ENCODE data around the gene POLR2E. TPM values are rescaled to one million over a fixed set of nuclear protein-coding genes. Genes with fewer than 3 reads are reported as not detected.

Gene POLR2E
- total and polyA plus RNA-seq, 2 experiments from 2014 or later = 257 to 286 TPM

DNA sequence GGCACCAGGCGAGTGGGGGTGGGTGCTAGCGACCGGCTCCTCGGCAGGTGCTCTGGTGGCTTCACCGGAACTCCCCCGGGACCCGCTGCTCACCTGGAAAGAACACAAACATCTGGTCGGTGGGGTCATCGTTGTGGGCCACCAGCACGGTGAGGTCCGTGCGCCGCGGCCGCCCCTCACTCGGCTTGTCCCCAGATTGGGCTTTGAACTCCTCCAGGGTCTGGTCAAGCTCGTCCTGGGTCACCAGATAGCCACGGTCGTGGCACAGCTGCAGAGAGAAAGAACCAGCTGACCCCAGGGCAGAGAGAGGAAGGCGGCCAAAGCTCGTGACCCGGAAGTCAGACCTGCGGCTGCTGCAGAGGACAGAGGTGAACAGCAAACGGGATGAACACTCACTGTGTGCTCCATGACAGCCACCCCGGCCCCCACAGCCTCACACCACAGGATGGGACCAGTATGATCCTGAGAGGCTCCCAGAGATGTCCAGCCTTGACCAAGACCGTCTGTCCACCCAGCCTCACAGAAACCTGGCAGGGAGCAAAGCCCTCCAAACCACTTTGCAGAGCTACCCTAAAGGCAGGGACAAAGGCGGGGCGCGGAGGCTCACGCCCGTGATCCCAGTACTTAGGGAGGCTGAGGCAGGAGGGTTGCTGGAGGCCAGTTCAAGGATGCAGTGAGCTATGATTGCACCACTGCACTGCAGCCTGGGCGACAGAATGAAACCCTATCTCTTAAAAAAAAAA, 1.2 kb downstream of the POLR2E start:
- Mint-ChIP-seq H3K4me3 (peak overlapping the region; percentile 89), H3K9me3 (no peaks in the 10 kb centered on the region)

More for the DNA sequence above, 1.2 kb downstream of the POLR2E start:
- H3K27me3 ChIP-seq (ENCODE audit: insufficient read depth) = no peaks in the 10 kb centered on the region
- H2AFZ ChIP-seq = no peak overlapping the region
- no peak overlapping the region for H3K27ac ChIP-seq (ENCODE audit: low read depth)
- no peaks in the 10 kb centered on the region for H3K9me2 ChIP-seq (ENCODE audit: insufficient read depth)
- Mint-ChIP-seq H3K36me3 (ENCODE audit: low read depth) (peaks cover 23% of the 10 kb centered on the region), H3K27ac (peak overlapping the region; percentile 88; the same call in 1 of the 2 replicates), H3K4me1 (peaks cover 10% of the 10 kb centered on the region), H3K27me3 (ENCODE audit: insufficient read depth, low read depth, poor library complexity) (peaks cover 17% of the 10 kb centered on the region)
- 0 out of 2 replicates have a peak, but pooled peaks cover 9% of the 10 kb centered on the region for H3K36me3 ChIP-seq (ENCODE audit: insufficient read depth)
- H3K4me3 ChIP-seq = peak overlapping the region; percentile 91
- no peaks in the 10 kb centered on the region; the same call in 1 of the 2 replicates for H3K4me1 ChIP-seq (ENCODE audit: insufficient read depth)
- H3F3A ChIP-seq (replicated peaks; ENCODE audit: low read depth) = 0 out of 2 replicates have a peak, but pooled peaks cover 5% of the 10 kb centered on the region
- DNase-seq (ENCODE audit: low spot score) = no peak
- ATAC-seq = no peak
- TF ChIP-seq POLR2AphosphoS5 (IDR thresholded peaks at IDR 0.05; ENCODE audit: low read depth) = no peak
- TF ChIP-seq, protein P1, sequence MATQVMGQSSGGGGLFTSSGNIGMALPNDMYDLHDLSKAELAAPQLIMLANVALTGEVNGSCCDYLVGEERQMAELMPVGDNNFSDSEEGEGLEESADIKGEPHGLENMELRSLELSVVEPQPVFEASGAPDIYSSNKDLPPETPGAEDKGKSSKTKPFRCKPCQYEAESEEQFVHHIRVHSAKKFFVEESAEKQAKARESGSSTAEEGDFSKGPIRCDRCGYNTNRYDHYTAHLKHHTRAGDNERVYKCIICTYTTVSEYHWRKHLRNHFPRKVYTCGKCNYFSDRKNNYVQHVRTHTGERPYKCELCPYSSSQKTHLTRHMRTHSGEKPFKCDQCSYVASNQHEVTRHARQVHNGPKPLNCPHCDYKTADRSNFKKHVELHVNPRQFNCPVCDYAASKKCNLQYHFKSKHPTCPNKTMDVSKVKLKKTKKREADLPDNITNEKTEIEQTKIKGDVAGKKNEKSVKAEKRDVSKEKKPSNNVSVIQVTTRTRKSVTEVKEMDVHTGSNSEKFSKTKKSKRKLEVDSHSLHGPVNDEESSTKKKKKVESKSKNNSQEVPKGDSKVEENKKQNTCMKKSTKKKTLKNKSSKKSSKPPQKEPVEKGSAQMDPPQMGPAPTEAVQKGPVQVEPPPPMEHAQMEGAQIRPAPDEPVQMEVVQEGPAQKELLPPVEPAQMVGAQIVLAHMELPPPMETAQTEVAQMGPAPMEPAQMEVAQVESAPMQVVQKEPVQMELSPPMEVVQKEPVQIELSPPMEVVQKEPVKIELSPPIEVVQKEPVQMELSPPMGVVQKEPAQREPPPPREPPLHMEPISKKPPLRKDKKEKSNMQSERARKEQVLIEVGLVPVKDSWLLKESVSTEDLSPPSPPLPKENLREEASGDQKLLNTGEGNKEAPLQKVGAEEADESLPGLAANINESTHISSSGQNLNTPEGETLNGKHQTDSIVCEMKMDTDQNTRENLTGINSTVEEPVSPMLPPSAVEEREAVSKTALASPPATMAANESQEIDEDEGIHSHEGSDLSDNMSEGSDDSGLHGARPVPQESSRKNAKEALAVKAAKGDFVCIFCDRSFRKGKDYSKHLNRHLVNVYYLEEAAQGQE (IDR thresholded peaks at IDR 0.05; ENCODE audit: unreplicated experiment) = no peak
- no peak for TF ChIP-seq CREB1 (CRISPR knock-in tag; IDR thresholded peaks at IDR 0.05; ENCODE audit: low read depth)
- TF ChIP-seq, protein P2, sequence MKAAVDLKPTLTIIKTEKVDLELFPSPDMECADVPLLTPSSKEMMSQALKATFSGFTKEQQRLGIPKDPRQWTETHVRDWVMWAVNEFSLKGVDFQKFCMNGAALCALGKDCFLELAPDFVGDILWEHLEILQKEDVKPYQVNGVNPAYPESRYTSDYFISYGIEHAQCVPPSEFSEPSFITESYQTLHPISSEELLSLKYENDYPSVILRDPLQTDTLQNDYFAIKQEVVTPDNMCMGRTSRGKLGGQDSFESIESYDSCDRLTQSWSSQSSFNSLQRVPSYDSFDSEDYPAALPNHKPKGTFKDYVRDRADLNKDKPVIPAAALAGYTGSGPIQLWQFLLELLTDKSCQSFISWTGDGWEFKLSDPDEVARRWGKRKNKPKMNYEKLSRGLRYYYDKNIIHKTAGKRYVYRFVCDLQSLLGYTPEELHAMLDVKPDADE (IDR thresholded peaks at IDR 0.05) = no peak
- TF ChIP-seq NANOG (IDR thresholded peaks at IDR 0.05; ENCODE audit: borderline replicate concordance) = no peak
- TF ChIP-seq STAT1 (IDR thresholded peaks at IDR 0.05; ENCODE audit: unreplicated experiment) = no peak
- no peak for TF ChIP-seq ZNF331 (CRISPR knock-in tag; IDR thresholded peaks at IDR 0.05; ENCODE audit: low read depth)
- TF ChIP-seq JUNB (IDR thresholded peaks at IDR 0.05; ENCODE audit: unreplicated experiment) = no peak
- TF ChIP-seq, protein P3, sequence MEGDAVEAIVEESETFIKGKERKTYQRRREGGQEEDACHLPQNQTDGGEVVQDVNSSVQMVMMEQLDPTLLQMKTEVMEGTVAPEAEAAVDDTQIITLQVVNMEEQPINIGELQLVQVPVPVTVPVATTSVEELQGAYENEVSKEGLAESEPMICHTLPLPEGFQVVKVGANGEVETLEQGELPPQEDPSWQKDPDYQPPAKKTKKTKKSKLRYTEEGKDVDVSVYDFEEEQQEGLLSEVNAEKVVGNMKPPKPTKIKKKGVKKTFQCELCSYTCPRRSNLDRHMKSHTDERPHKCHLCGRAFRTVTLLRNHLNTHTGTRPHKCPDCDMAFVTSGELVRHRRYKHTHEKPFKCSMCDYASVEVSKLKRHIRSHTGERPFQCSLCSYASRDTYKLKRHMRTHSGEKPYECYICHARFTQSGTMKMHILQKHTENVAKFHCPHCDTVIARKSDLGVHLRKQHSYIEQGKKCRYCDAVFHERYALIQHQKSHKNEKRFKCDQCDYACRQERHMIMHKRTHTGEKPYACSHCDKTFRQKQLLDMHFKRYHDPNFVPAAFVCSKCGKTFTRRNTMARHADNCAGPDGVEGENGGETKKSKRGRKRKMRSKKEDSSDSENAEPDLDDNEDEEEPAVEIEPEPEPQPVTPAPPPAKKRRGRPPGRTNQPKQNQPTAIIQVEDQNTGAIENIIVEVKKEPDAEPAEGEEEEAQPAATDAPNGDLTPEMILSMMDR (conservative IDR thresholded peaks at IDR 0.05; ENCODE audit: low read depth in 2 of 2) = no peak
- TF ChIP-seq, protein P4, sequence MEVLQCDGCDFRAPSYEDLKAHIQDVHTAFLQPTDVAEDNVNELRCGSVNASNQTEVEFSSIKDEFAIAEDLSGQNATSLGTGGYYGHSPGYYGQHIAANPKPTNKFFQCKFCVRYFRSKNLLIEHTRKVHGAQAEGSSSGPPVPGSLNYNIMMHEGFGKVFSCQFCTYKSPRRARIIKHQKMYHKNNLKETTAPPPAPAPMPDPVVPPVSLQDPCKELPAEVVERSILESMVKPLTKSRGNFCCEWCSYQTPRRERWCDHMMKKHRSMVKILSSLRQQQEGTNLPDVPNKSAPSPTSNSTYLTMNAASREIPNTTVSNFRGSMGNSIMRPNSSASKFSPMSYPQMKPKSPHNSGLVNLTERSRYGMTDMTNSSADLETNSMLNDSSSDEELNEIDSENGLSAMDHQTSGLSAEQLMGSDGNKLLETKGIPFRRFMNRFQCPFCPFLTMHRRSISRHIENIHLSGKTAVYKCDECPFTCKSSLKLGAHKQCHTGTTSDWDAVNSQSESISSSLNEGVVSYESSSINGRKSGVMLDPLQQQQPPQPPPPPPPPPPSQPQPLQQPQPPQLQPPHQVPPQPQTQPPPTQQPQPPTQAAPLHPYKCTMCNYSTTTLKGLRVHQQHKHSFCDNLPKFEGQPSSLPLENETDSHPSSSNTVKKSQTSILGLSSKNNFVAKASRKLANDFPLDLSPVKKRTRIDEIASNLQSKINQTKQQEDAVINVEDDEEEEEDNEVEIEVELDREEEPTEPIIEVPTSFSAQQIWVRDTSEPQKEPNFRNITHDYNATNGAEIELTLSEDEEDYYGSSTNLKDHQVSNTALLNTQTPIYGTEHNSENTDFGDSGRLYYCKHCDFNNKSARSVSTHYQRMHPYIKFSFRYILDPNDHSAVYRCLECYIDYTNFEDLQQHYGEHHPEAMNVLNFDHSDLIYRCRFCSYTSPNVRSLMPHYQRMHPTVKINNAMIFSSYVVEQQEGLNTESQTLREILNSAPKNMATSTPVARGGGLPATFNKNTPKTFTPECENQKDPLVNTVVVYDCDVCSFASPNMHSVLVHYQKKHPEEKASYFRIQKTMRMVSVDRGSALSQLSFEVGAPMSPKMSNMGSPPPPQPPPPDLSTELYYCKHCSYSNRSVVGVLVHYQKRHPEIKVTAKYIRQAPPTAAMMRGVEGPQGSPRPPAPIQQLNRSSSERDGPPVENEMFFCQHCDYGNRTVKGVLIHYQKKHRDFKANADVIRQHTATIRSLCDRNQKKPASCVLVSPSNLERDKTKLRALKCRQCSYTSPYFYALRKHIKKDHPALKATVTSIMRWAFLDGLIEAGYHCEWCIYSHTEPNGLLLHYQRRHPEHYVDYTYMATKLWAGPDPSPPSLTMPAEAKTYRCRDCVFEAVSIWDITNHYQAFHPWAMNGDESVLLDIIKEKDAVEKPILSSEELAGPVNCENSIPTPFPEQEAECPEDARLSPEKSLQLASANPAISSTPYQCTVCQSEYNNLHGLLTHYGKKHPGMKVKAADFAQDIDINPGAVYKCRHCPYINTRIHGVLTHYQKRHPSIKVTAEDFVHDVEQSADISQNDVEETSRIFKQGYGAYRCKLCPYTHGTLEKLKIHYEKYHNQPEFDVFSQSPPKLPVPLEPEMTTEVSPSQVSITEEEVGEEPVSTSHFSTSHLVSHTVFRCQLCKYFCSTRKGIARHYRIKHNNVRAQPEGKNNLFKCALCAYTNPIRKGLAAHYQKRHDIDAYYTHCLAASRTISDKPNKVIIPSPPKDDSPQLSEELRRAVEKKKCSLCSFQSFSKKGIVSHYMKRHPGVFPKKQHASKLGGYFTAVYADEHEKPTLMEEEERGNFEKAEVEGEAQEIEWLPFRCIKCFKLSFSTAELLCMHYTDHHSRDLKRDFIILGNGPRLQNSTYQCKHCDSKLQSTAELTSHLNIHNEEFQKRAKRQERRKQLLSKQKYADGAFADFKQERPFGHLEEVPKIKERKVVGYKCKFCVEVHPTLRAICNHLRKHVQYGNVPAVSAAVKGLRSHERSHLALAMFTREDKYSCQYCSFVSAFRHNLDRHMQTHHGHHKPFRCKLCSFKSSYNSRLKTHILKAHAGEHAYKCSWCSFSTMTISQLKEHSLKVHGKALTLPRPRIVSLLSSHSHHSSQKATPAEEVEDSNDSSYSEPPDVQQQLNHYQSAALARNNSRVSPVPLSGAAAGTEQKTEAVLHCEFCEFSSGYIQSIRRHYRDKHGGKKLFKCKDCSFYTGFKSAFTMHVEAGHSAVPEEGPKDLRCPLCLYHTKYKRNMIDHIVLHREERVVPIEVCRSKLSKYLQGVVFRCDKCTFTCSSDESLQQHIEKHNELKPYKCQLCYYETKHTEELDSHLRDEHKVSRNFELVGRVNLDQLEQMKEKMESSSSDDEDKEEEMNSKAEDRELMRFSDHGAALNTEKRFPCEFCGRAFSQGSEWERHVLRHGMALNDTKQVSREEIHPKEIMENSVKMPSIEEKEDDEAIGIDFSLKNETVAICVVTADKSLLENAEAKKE (CRISPR knock-in tag; IDR thresholded peaks at IDR 0.05) = no peak
- no peak for TF ChIP-seq EZH2 (IDR thresholded peaks at IDR 0.05; ENCODE audit: low read depth, unreplicated experiment)
- TF ChIP-seq ZNF114 (CRISPR knock-in tag; IDR thresholded peaks at IDR 0.05) = no peak
- no peak for TF ChIP-seq EZH2phosphoT487 (IDR thresholded peaks at IDR 0.05; ENCODE audit: unreplicated experiment)
- peaks cover 17% of the 10 kb centered on the region for H4K20me1 ChIP-seq (replicated peaks; ENCODE audit: insufficient read depth)
- H3K4me2 ChIP-seq = peak overlapping the region; percentile 93
- H3K79me2 ChIP-seq (replicated peaks; ENCODE audit: insufficient read depth) = peaks cover 23% of the 10 kb centered on the region
